ENCODE data around the gene NISCH. TPM values are rescaled to one million over a fixed set of nuclear protein-coding genes. Genes with fewer than 3 reads are reported as not detected.
"Not testable (repeated sequence)": the region's sequence is repeated elsewhere in the genome, so short reads cannot be mapped to it uniquely, and the experiment has no call there.

Gene NISCH
- total RNA-seq, 2 donors from 2014 or later, result 57.3 to 58.1 TPM

GRCh38 chr3:52520141-52520667 is 64.8 kb downstream of the NISCH start:
- no peak for DNase-seq
- intact Hi-C loops (cut with DNase I, micrococcal nuclease), result no loop called here

GRCh38 chr3:52520716-52521487 is 65.5 kb downstream of the NISCH start:
- DNase-seq (no peak), ATAC-seq (no peak)
- intact Hi-C loops (cut with DNase I, micrococcal nuclease), result no loop called here

More at GRCh38 chr3:52520141-52520667, 64.8 kb downstream of the NISCH start:
- no peak for ATAC-seq

- no peak for ATAC-seq
- intact Hi-C loops (cut with DNase I, micrococcal nuclease), result no loop called here
- DNase-seq, result no peak
These were observed 66.1 kb downstream of the NISCH start for GRCh38 chr3:52521488-52521824.

- intact Hi-C loops (cut with DNase I, micrococcal nuclease), result no loop called here
- no peak for ATAC-seq
- DNase-seq, result no peak
These were observed 66.7 kb downstream of the NISCH start for GRCh38 chr3:52521881-52522650.

- intact Hi-C loops (cut with DNase I, micrococcal nuclease), result no loop called here
- DNase-seq, result no peak
These were observed 67.3 kb downstream of the NISCH start for GRCh38 chr3:52522651-52523251.

GRCh38 chr3:52523386-52524257 is 68.2 kb downstream of the NISCH start:
- intact Hi-C loops (cut with DNase I, micrococcal nuclease), result no loop called here
- no peak for ATAC-seq
- DNase-seq, result no peak

More at GRCh38 chr3:52522651-52523251, 67.3 kb downstream of the NISCH start:
- no peak for ATAC-seq

- intact Hi-C loops (cut with DNase I, micrococcal nuclease), result no loop called here
- no peak for DNase-seq
- ATAC-seq, result no peak
These were observed 68.9 kb downstream of the NISCH start for GRCh38 chr3:52524258-52524751.

- intact Hi-C loops (cut with DNase I, micrococcal nuclease), result no loop called here
- ATAC-seq (no peak), DNase-seq (peak in 1 of 2 donors; percentile 18)
These were observed 69.6 kb downstream of the NISCH start for GRCh38 chr3:52524752-52525679.

GRCh38 chr3:52525680-52526561 is 70.5 kb downstream of the NISCH start:
- intact Hi-C loops (cut with DNase I, micrococcal nuclease), result no loop called here
- ATAC-seq, result no peak
- DNase-seq, result peak in 1 of 2 donors; percentile 21

- ATAC-seq; intact Hi-C loops (cut with DNase I, micrococcal nuclease): not testable (repeated sequence)
- DNase-seq, result peak in 1 of 2 donors; percentile 16
These were observed 71.3 kb downstream of the NISCH start for GRCh38 chr3:52526671-52527038.

GRCh38 chr3:52527039-52527731 is 71.8 kb downstream of the NISCH start:
- intact Hi-C loops (cut with DNase I, micrococcal nuclease), result no loop called here
- ATAC-seq (no peak), DNase-seq (peak in 1 of 2 donors; percentile 8)

- DNase-seq (peak in 1 of 2 donors; percentile 23), ATAC-seq (no peak)
- intact Hi-C loops (cut with DNase I, micrococcal nuclease), result no loop called here
These were observed 72.6 kb downstream of the NISCH start for GRCh38 chr3:52527732-52528585.

GRCh38 chr3:52528586-52529375 is 73.4 kb downstream of the NISCH start:
- ATAC-seq (no peak), DNase-seq (peak; percentile 6 to 25)
- intact Hi-C loops (cut with DNase I, micrococcal nuclease), result no loop called here

Data from left colon (tissue), 2 donors.